GM19455 (cell line): Measurements from ENCODE around the gene TAGAP.
A peak's percentile ranks its signal among the peaks of the same experiment; 100 is the strongest.

ENCODE experiments used
- ATAC-seq: cut with Tn5 transposase; IDR thresholded peaks from one replicate; pipeline ENCODE4 v1.9.1; 2021; ENCODE audit not compliant: unreplicated experiment

The TAGAP gene

GRCh38 chr6:159044899-159045727 lies at the start of gene TAGAP:
Gene TAGAP (minus strand): TSS chr6:159044991. CDS start chr6:159044146, 845 bp downstream.
- peak; percentile 81 for ATAC-seq

DNA sequence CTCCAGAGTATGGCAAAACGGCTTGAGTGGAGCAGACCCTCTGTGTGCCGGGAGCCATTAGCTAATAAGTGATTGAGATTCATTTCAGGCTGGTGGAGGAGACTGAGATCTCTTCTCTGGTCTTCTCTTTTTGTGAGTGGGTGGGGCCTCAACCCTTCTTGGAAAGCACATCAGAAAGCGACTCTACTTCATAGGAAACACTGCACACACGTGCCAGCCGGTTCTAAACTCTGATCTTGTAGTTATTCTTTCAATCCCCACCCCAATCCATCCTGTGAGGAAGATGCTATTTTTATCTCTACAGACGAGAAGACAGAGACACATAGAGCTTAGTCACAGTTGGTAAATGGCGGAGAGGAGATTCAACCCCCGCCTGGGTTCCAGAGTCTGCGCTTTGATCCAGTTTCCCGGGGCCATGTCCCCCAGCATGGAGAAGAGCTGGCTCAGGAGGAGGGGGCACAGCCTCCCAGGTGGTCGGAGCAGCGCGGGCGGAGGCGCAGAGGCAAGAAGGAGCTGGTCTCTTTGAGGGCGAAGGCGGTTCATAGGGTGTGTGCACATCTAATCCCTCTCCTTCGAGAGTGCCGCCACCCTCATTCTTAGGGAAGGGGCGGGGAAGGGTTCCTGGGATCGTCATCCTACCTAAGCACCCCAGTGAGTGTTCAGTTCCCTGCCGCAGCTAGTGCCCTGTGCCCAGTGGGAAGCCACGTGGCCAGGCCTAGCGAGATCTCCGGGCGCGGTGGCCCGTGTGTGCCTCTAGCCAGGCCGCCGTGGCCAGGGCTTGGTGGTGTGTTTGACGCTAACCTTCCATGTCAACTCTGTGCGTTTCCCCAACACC lies 49.0 kb upstream of the TAGAP start:
- ATAC-seq = no peak

DNA sequence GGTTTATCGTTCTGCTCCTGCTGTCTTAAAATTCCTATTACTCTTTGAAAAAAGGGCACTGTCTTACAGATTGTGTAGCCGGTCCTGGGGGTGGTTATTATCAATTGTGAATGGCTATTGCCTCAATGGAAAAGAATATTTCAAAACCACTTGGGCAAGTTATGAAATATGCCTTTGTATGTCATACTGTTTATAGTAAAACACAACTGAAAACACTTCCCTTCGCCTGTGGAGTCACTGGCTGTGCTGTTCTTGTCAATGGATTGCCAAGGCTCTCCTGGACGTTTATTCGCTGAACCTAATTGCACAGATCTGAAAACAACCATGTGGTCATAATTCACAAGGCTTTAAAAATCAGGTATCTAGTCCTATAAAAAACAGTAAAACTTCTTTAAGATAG lies 47.8 kb upstream of the TAGAP start:
- no peak for ATAC-seq

GRCh38 chr6:159090530-159091480 lies 46.0 kb upstream of the TAGAP start:
- no peak for ATAC-seq

GRCh38 chr6:159089909-159090308 lies 45.1 kb upstream of the TAGAP start:
- ATAC-seq = no peak

GRCh38 chr6:159089443-159089842 lies 44.7 kb upstream of the TAGAP start:
- ATAC-seq = no peak

DNA sequence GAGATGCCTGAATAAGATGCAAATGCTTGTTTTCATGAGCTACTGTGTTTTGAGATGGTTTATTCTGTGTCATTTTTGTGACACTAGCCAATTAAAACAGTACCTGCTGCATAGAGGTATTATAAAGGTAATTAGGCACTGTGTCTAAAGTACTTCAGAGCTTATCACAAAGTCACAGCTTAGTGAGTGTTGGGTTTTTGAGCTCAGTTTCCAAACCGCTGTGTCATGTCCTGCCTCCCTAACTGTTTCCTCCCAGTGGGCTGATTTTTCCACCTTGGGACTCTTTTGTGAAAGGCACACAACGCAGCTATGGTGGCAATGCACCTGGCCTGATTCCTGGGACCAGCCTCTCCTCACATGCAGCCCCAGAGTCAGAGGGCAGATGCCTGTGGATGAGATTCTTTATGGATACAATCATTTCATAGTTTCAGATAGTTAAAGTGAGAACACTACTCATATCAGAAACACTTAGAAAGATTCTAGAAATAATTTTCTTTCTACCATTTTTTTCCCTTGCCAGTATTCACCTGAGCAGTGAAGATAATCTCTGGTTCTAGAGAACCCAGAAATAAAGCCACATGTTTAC lies 41.3 kb upstream of the TAGAP start:
- no peak for ATAC-seq

GRCh38 chr6:159085396-159085895 lies 40.7 kb upstream of the TAGAP start:
- ATAC-seq = no peak

DNA sequence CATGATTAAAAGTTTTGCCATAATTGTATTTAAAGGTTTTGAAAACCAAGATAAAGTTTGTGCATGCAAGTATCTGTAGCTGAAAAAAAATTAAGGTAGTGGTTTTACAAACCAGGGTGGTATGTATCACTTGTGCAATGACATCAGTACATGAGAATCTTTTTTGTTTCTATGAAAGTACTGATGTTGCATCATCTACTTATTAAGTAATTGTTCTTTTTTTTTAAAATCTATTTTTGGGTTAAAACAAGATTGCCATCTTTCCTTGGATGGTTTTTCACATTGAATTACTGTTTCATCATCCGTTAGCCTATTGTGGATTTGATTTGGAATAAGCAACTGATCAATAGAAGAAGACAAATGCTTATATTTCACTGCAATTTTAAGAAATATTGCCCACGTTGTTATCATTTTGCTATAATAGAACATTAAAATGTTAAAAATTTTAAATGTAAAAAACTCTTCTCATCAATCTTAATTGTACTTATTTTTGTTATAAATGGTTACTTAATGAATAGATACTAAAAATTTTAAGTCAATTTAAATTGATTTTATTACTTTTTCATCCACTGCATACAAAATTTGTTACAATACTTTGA lies 39.8 kb upstream of the TAGAP start:
- no peak for ATAC-seq

DNA sequence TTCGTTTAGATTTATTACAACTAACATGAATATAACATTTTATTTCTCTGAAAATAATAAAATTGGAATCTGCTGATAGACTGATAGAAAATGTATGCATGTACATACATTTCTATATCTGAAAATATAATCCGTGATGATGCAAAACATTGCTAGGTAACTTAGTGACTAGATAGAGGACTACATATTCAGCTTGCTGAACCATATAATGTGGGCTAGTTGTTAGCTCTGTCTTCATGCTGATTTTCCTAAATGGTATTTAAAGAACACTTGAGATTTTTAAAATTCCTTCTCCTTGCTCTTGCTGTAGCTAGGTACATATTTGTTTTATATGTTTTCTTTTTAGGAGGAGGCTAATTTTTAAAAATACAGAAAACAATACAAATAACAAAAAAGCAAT lies 38.4 kb upstream of the TAGAP start:
- no peak for ATAC-seq

GRCh38 chr6:159082039-159082815 lies 37.4 kb upstream of the TAGAP start:
- ATAC-seq = no peak

DNA sequence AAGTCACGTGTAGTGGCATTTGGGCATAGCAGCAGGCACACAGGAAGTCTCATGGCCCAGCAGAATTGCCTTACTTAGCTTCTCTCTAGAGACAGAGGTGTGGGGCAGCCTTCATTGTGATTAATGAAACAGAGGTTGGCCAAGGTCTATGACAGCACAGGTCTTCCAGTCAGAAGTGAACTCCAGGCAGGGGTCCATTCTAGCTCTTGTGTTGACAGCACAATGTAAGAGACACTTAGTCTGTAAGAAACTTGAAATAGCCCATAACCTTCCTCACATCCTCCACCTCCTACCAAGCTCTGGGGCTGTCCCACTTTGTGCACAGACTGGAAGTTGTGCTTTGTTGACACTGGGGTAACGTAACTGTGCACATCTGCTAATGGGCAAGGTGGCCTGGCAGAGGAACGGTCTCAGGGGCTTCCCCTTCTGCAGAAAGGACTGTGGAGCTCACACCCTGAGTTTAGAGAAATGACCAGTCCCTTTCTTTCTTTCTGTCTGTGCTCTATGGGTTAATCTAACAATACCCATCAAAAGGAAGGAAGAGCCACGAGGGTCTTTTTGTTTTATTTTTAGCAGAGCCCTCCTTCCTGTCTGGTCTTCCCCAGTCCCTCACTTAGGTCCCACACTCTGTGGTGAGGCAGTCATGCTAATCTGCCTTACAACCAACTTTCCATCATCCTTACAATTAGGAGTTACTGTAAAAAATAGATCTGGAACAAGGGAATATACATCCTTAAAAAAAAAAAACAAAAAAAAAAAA lies 35.6 kb upstream of the TAGAP start:
- no peak for ATAC-seq

GRCh38 chr6:159079367-159079766 lies 34.6 kb upstream of the TAGAP start:
- ATAC-seq = no peak

GRCh38 chr6:159077123-159077522 lies 32.3 kb upstream of the TAGAP start:
- no peak for ATAC-seq

DNA sequence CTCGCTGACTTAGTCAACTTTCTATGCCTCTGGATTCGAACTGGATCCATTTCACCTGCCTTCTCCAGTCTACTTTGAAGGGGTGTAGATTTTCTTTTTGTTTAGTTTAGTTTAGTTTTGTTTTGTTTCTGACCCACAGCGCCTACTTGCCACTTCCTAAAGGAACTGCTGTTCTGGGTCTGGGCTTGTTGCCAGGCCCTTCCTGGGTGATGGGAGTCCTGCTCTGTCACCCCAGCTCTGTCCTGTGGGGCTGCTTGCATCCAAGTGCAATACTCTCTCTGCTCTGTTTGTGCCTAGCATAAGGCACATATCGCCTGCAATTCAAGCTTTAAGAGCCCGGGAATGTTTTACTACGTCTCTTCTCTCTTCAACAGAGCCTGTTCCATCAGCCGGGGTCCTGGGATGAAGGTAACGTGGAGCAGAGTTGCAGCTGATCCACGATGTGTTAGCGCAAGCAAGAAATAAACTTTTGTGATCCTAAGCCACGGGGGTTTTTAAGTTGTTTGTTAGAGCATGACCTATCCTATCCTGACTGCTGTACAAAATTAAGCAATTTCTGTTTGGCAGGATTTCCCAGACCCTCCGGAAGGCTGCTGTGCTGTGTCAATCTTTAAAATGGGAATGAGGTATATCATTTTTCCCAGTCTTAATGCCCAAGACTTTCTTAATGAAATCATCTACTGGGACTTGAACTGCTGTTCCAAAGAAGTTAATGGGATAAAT lies 30.9 kb upstream of the TAGAP start:
- no peak for ATAC-seq

- no peak for ATAC-seq
These were observed 30.1 kb upstream of the TAGAP start for GRCh38 chr6:159074876-159075275.

DNA sequence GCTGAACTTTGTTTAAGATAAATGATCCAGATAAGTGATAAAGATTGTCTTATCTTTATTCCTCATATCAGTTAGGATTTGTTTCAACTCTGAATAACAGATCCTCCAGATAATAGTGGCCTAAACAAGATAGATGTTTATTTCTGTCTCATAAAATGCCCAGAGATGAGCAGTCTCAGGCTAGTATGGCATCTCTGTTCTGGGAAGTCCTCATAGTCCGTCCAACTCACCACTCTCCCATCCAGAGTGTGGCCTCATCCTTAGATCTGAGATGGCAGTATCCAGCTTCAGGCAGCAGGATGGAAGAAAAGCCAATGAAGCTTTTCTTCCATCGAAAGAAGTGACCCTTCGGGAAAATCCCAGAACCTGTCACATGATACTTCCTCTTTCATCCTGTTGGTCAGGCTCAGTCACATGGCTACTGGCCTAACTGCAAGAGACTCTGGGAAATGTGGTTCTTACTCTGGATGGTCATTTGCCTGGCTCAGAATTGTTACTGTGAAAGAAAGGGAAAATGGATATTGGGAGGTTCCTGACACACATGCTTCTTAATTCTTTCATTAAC lies 29.4 kb upstream of the TAGAP start:
- no peak for ATAC-seq
